Measurements from ENCODE around the gene PCDHB3. TPM values are rescaled to one million over a fixed set of nuclear protein-coding genes. Genes with fewer than 3 reads are reported as not detected.
A peak's percentile ranks its signal among the peaks of the same experiment; 100 is the strongest.
"Not testable (repeated sequence)": the region's sequence is repeated elsewhere in the genome, so short reads cannot be mapped to it uniquely, and the experiment has no call there.

Gene PCDHB3
- 3.5 TPM for polyA plus RNA-seq (2013, experiment 1 of 4)
- 4.6 TPM for polyA plus RNA-seq (2013, experiment 2 of 4)
- 2.6 TPM for polyA plus RNA-seq (2013, experiment 3 of 4)
- polyA plus RNA-seq (2013, experiment 4 of 4), result 4.0 TPM

- Histone ChIP-seq H3K4me1 (ENCODE audit: control insufficient read depth, insufficient read depth, low read length) (no peaks in the 10 kb centered on the region), H3K27ac (ENCODE audit: insufficient read depth, low read depth, low read length, poor library complexity, severe bottlenecking) (no peak within 1 kb of the TSS), H3K4me3 (ENCODE audit: insufficient read depth, low read depth, low read length) (no peak within 1 kb of the TSS), H3K9me3 (ENCODE audit: control insufficient read depth, low read length) (peaks cover 3% of the 10 kb centered on the region), H3K36me3 (ENCODE audit: control insufficient read depth, insufficient read depth, low read length) (peaks cover 36% of the 10 kb centered on the region), H3K27me3 (ENCODE audit: control insufficient read depth, insufficient read depth, low read length, poor library complexity, severe bottlenecking) (no peaks in the 10 kb centered on the region)
- 86 to 89% methylated on average over 19 of the region's 19 CpGs for WGBS, 2 experiments
Observed at GRCh38 chr5:141100243-141100805, at the start of gene PCDHB3. TSS of gene PCDHB3 (plus strand) at chr5:141100473. CDS start at chr5:141100650, 177 bp downstream.

- Histone ChIP-seq H3K36me3 (ENCODE audit: control insufficient read depth, insufficient read depth, low read length) (no peaks in the 10 kb centered on the region), H3K9me3 (ENCODE audit: control insufficient read depth, low read length) (no peaks in the 10 kb centered on the region), H3K4me3 (ENCODE audit: insufficient read depth, low read depth, low read length) (peak within 1 kb of the TSS; percentile 42), H3K27ac (ENCODE audit: insufficient read depth, low read depth, low read length, poor library complexity, severe bottlenecking) (no peak within 1 kb of the TSS), H3K4me1 (ENCODE audit: control insufficient read depth, insufficient read depth, low read length) (peaks cover 8% of the 10 kb centered on the region), H3K27me3 (ENCODE audit: control insufficient read depth, insufficient read depth, low read length, poor library complexity, severe bottlenecking) (peaks cover 27% of the 10 kb centered on the region)
- 11 to 14% methylated on average over 20 of the region's 20 CpGs for WGBS, 2 experiments
Observed at GRCh38 chr5:141050622-141051520, 49.4 kb upstream of the PCDHB3 start, which contains the start of gene PCDHB1. TSS of gene PCDHB1 (plus strand) at chr5:141051374. CDS start at chr5:141051471, 97 bp downstream.

- Histone ChIP-seq H3K27me3 (ENCODE audit: control insufficient read depth, insufficient read depth, low read length, poor library complexity, severe bottlenecking) (peaks cover 27% of the 10 kb centered on the region), H3K9me3 (ENCODE audit: control insufficient read depth, low read length) (no peaks in the 10 kb centered on the region), H3K4me1 (ENCODE audit: control insufficient read depth, insufficient read depth, low read length) (peaks cover 8% of the 10 kb centered on the region), H3K27ac (ENCODE audit: insufficient read depth, low read depth, low read length, poor library complexity, severe bottlenecking) (no peak overlapping the region), H3K4me3 (ENCODE audit: insufficient read depth, low read depth, low read length) (peak overlapping the region; percentile 42), H3K36me3 (ENCODE audit: control insufficient read depth, insufficient read depth, low read length) (no peaks in the 10 kb centered on the region)
- 4 to 6% methylated on average over 19 of the region's 19 CpGs for WGBS, 2 experiments
Observed at GRCh38 chr5:141051521-141051866, 48.8 kb upstream of the PCDHB3 start.

DNA sequence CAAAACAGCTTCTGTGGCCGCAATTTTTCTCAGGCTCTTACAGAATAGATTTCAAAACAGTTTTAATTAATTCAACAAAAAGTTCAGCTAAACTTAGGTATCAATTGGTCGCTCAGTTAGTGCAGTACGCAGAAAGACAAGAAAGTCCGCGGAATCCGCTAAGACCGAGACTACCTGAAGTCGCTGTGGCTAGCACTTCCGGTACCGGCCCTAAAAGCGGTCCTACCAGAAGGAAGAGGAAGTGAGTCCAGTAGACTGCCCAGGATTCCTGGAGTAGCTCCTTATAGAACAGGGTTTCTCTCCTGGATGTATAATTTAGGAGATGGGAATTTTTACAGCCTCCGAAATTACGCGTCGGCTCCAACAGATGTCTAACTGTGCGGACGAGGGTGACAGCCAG lies 22.4 kb upstream of the PCDHB3 start:
- no peak overlapping the region for H3K27ac ChIP-seq (ENCODE audit: insufficient read depth, low read depth, low read length, poor library complexity, severe bottlenecking)
- no peaks in the 10 kb centered on the region for H3K36me3 ChIP-seq (ENCODE audit: control insufficient read depth, insufficient read depth, low read length)
- no peaks in the 10 kb centered on the region for H3K4me1 ChIP-seq (ENCODE audit: control insufficient read depth, insufficient read depth, low read length)
- no peaks in the 10 kb centered on the region for H3K9me3 ChIP-seq (ENCODE audit: control insufficient read depth, low read length)
- no peak overlapping the region for H3K4me3 ChIP-seq (ENCODE audit: insufficient read depth, low read depth, low read length)
- no peaks in the 10 kb centered on the region for H3K27me3 ChIP-seq (ENCODE audit: control insufficient read depth, insufficient read depth, low read length, poor library complexity, severe bottlenecking)
- 95 to 96% methylated on average over 17 of the region's 17 CpGs for WGBS, 2 experiments

GRCh38 chr5:141082228-141082627 lies 18.0 kb upstream of the PCDHB3 start:
- Histone ChIP-seq H3K4me3 (ENCODE audit: insufficient read depth, low read depth, low read length) (no peak overlapping the region), H3K9me3 (ENCODE audit: control insufficient read depth, low read length) (no peaks in the 10 kb centered on the region), H3K27me3 (ENCODE audit: control insufficient read depth, insufficient read depth, low read length, poor library complexity, severe bottlenecking) (no peaks in the 10 kb centered on the region), H3K36me3 (ENCODE audit: control insufficient read depth, insufficient read depth, low read length) (no peaks in the 10 kb centered on the region), H3K4me1 (ENCODE audit: control insufficient read depth, insufficient read depth, low read length) (no peaks in the 10 kb centered on the region), H3K27ac (ENCODE audit: insufficient read depth, low read depth, low read length, poor library complexity, severe bottlenecking) (no peak overlapping the region)

DNA sequence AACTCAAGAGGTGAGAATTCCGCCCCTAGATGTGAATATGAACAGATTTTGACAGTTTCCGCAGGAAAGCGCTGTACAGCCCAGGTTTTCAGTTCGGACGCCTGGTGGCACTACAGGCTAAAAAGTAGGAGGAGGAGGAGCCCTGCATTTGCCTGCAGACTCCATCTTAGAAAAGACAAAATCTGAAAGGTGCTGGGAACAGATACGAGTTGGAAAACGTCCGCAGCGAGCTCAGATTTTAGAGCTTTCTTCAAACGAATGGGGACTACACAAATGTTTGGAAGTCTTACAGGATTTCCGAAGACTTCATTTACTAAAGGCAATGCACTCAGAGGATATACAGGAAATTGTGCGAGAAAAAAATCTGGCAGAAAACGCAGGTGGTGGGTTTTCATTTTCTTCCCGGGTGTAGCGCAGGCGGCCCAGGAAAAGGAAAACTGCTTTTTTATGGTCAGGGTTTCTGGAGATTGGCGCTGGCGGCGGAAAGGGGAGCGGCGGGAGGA lies 15.7 kb upstream of the PCDHB3 start:
- no peaks in the 10 kb centered on the region for H3K36me3 ChIP-seq (ENCODE audit: control insufficient read depth, insufficient read depth, low read length)
- no peaks in the 10 kb centered on the region for H3K4me1 ChIP-seq (ENCODE audit: control insufficient read depth, insufficient read depth, low read length)
- 84 to 86% methylated on average over 21 of the region's 21 CpGs for WGBS, 2 experiments
- H3K27me3 ChIP-seq (ENCODE audit: control insufficient read depth, insufficient read depth, low read length, poor library complexity, severe bottlenecking), result no peaks in the 10 kb centered on the region
- no peak overlapping the region for H3K4me3 ChIP-seq (ENCODE audit: insufficient read depth, low read depth, low read length)
- H3K9me3 ChIP-seq (ENCODE audit: control insufficient read depth, low read length), result no peaks in the 10 kb centered on the region
- no peak overlapping the region for H3K27ac ChIP-seq (ENCODE audit: insufficient read depth, low read depth, low read length, poor library complexity, severe bottlenecking)

DNA sequence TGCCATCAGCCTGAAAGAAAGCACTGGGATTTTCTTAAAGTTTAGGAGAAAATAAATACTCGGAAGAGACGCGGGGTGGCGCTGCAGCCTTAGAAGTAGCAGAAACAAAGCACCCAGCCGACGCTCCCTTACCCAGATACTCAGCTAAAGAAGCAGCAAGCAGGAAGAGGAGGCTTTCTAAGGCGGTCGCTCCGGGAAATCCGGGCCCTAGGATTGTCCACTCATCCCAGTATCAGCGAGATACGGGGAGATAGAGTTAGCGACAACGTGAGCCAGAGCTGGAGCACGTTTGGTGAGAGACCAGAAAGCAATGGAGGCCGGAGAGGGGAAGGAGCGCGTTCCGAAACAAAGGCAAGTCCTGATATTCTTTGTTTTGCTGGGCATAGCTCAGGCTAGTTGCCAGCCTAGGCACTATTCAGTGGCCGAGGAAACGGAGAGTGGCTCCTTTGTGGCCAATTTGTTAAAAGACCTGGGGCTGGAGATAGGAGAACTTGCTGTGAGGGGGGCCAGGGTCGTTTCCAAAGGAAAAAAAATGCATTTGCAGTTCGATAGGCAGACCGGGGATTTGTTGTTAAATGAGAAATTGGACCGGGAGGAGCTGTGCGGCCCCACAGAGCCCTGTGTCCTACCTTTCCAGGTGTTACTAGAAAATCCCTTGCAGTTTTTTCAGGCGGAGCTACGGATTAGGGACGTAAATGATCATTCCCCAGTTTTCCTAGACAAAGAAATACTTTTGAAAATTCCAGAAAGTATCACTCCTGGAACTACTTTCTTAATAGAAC lies 5.6 kb upstream of the PCDHB3 start, which contains the start of gene PCDHB2:
PCDHB2 (plus strand) TSS at position 135 of the 782 bp plus-strand sequence; CDS start at position 311, 176 bp downstream.
- 18 to 20% methylated on average over 29 of the region's 29 CpGs for WGBS, 2 experiments
- Histone ChIP-seq H3K27me3 (ENCODE audit: control insufficient read depth, insufficient read depth, low read length, poor library complexity, severe bottlenecking) (no peaks in the 10 kb centered on the region), H3K9me3 (ENCODE audit: control insufficient read depth, low read length) (no peaks in the 10 kb centered on the region), H3K36me3 (ENCODE audit: control insufficient read depth, insufficient read depth, low read length) (peaks cover 11% of the 10 kb centered on the region), H3K4me3 (ENCODE audit: insufficient read depth, low read depth, low read length) (peak within 1 kb of the TSS; percentile 66), H3K27ac (ENCODE audit: insufficient read depth, low read depth, low read length, poor library complexity, severe bottlenecking) (peak within 1 kb of the TSS; percentile 80), H3K4me1 (ENCODE audit: control insufficient read depth, insufficient read depth, low read length) (no peaks in the 10 kb centered on the region)

DNA sequence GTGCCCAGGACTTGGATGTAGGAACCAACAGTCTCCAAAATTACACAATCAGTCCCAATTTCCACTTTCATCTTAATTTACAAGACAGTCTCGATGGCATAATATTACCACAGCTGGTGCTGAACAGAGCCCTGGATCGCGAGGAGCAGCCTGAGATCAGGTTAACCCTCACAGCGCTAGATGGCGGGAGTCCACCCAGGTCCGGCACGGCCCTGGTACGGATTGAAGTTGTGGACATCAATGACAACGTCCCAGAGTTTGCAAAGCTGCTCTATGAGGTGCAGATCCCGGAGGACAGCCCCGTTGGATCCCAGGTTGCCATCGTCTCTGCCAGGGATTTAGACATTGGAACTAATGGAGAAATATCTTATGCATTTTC lies 5.0 kb upstream of the PCDHB3 start:
- no peaks in the 10 kb centered on the region for H3K27me3 ChIP-seq (ENCODE audit: control insufficient read depth, insufficient read depth, low read length, poor library complexity, severe bottlenecking)
- no peaks in the 10 kb centered on the region for H3K4me1 ChIP-seq (ENCODE audit: control insufficient read depth, insufficient read depth, low read length)
- no peak overlapping the region for H3K27ac ChIP-seq (ENCODE audit: insufficient read depth, low read depth, low read length, poor library complexity, severe bottlenecking)
- H3K4me3 ChIP-seq (ENCODE audit: insufficient read depth, low read depth, low read length), result peak overlapping the region; percentile 66
- H3K36me3 ChIP-seq (ENCODE audit: control insufficient read depth, insufficient read depth, low read length), result peaks cover 13% of the 10 kb centered on the region
- no peaks in the 10 kb centered on the region for H3K9me3 ChIP-seq (ENCODE audit: control insufficient read depth, low read length)
- 82 to 88% methylated on average over 12 of the region's 12 CpGs for WGBS, 2 experiments

DNA sequence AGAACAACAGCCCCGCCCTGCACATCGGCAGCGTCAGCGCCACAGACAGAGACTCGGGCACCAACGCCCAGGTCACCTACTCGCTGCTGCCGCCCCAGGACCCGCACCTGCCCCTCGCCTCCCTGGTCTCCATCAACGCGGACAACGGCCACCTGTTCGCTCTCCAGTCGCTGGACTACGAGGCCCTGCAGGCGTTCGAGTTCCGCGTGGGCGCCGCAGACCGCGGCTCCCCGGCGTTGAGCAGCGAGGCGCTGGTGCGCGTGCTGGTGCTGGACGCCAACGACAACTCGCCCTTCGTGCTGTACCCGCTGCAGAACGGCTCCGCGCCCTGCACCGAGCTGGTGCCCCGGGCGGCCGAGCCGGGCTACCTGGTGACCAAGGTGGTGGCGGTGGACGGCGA lies 4.1 kb upstream of the PCDHB3 start:
- H3K9me3 ChIP-seq (ENCODE audit: control insufficient read depth, low read length); H3K27ac ChIP-seq (ENCODE audit: insufficient read depth, low read depth, low read length, poor library complexity, severe bottlenecking); H3K4me3 ChIP-seq (ENCODE audit: insufficient read depth, low read depth, low read length); H3K4me1 ChIP-seq (ENCODE audit: control insufficient read depth, insufficient read depth, low read length); H3K27me3 ChIP-seq (ENCODE audit: control insufficient read depth, insufficient read depth, low read length, poor library complexity, severe bottlenecking): not testable (repeated sequence)
- 90 to 93% methylated on average over 21 of the region's 46 CpGs for WGBS, 2 experiments
- peaks cover 23% of the 10 kb centered on the region for H3K36me3 ChIP-seq (ENCODE audit: control insufficient read depth, insufficient read depth, low read length)
